GM12878 (cell line): ENCODE results near the gene PLCB4. TPM values are rescaled to one million over a fixed set of nuclear protein-coding genes. Genes with fewer than 3 reads are reported as not detected.

Source experiments
- ATAC-seq: fragments of 200-7000 bp; cut with Tn5 transposase; 3 replicates; pipeline ENCODE4 v1.9.1; 2020; ENCODE audit warnings: mild to moderate bottlenecking, moderate library complexity
- BruUV-seq: library from RNA; stranded (reverse); fragments of 400-500 nt; replicated peaks from 2 replicates; lab custom pipeline; 2021; lab: Mats Ljungman, UMichigan
- CTCF ChIA-PET: fragments of 300-600 bp; sonication (Branson Sonifier 250); formaldehyde crosslinking; extraction: SDS; loops from one replicate; lab custom pipeline; 2021; ENCODE audit warnings: inconsistent platforms; lab: Yijun Ruan, JAX
- POLR2A ChIA-PET: fragments of 350-600 bp; formaldehyde crosslinking; extraction: SDS; loops from one replicate; lab custom pipeline; 2021; ENCODE audit warnings: inconsistent platforms; lab: Charles Lee
- RAD21 ChIA-PET: fragments of 300-600 bp; sonication (Branson Sonifier 250); formaldehyde crosslinking; loops from one replicate; lab custom pipeline; 2023; ENCODE audit warnings: antibody characterized with exemption; ENCODE audit not compliant: unreplicated experiment; lab: Charles Lee
- SMC1A ChIA-PET: fragments of 300-600 bp; sonication (Branson Sonifier 250); formaldehyde crosslinking; loops from one replicate; lab custom pipeline; 2023; ENCODE audit not compliant: unreplicated experiment, uncharacterized antibody; lab: Charles Lee
- DNase-seq: peaks from one replicate; pipeline ENCODE4 v3.0.0-alpha.2; 2011; ENCODE audit warnings: low read depth, low spot score
- FAIRE-seq: peaks from 3 replicates; lab custom pipeline; 2011; peaks lifted over from hg19 to GRCh38; lab: Jason Lieb, UNC
- H2AFZ ChIP-seq: 2 replicates; pipeline ENCODE4 v1.6.0; 2011; ENCODE audit warnings: low read depth, low read length, control low read depth; ENCODE audit not compliant: control insufficient read depth
- H3K27ac ChIP-seq: 2 replicates; pipeline ENCODE4 v1.5.1; 2011; ENCODE audit warnings: control low read depth; ENCODE audit not compliant: control insufficient read depth, insufficient read depth
- H3K27me3 ChIP-seq, 2 experiments: replicated peaks in 1 of 2; 2 replicates each; pipeline versions ENCODE4 v1.6.0 to v1.6.1; 2011; ENCODE audit warnings: low read length in 1 of 2; ENCODE audit not compliant: control insufficient read depth in 2 of 2, insufficient read depth in 2 of 2
- H3K36me3 ChIP-seq, 2 experiments: 2 replicates each; pipeline ENCODE4 v1.5.1; 2011; ENCODE audit warnings: low read length in 1 of 2; ENCODE audit not compliant: control insufficient read depth in 2 of 2, insufficient read depth in 2 of 2
- H3K4me1 ChIP-seq: 2 replicates; pipeline ENCODE4 v1.6.1; 2011; ENCODE audit warnings: mild to moderate bottlenecking, low read length, moderate library complexity, mixed read lengths; ENCODE audit not compliant: control insufficient read depth, insufficient read depth
- H3K4me2 ChIP-seq: 2 replicates; pipeline ENCODE4 v1.6.0; 2011; ENCODE audit warnings: control low read depth; ENCODE audit not compliant: control insufficient read depth, insufficient read depth
- H3K4me3 ChIP-seq: fragments of 200-600 bp; sonication (generic); 2 replicates; pipeline ENCODE4 v1.5.1; 2016
- H3K79me2 ChIP-seq: 2 replicates; pipeline ENCODE4 v1.6.0; 2011; ENCODE audit warnings: low read length; ENCODE audit not compliant: control insufficient read depth, insufficient read depth
- H3K9ac ChIP-seq: 2 replicates; pipeline ENCODE4 v1.8.0; 2011; ENCODE audit warnings: low read length, control low read depth, mixed read lengths; ENCODE audit not compliant: control insufficient read depth, insufficient read depth
- H3K9me3 ChIP-seq: replicated peaks from 3 replicates; pipeline ENCODE4 v1.5.1; 2011; ENCODE audit warnings: mild to moderate bottlenecking, low read length; ENCODE audit not compliant: control insufficient read depth, insufficient read depth
- H4K20me1 ChIP-seq: 2 replicates; pipeline ENCODE4 v1.6.0; 2011; ENCODE audit not compliant: control insufficient read depth, insufficient read depth
- ATF3 ChIP-seq: IDR thresholded peaks from 2 replicates; pipeline ENCODE4 v1.6.1; 2011; ENCODE audit warnings: low read depth, mild to moderate bottlenecking, low read length, moderate library complexity, borderline replicate concordance; ENCODE audit errors: extremely low read depth
- GATAD2B ChIP-seq: fragments of 450-650 bp; conservative IDR thresholded peaks from 2 replicates; pipeline ENCODE4 v1.6.1; 2017; ENCODE audit warnings: low read depth, mild to moderate bottlenecking, moderate library complexity
- IRF3 ChIP-seq: fragments of 450-650 bp; IDR thresholded peaks from 2 replicates; pipeline ENCODE4 v1.6.1; 2014; ENCODE audit warnings: mild to moderate bottlenecking
- IRF5 ChIP-seq: fragments of 450-650 bp; IDR thresholded peaks from 2 replicates; pipeline ENCODE4 v1.6.1; 2017; ENCODE audit warnings: borderline replicate concordance
- KLF5 ChIP-seq: fragments of 450-650 bp; IDR thresholded peaks from 2 replicates; pipeline ENCODE4 v1.6.1; 2014; ENCODE audit warnings: mild to moderate bottlenecking; ENCODE audit not compliant: partially characterized antibody
- MXI1 ChIP-seq: fragments of 150-350 bp; IDR thresholded peaks from 2 replicates; pipeline ENCODE4 v1.6.1; 2011; ENCODE audit warnings: low read depth, mild to moderate bottlenecking, inconsistent platforms, low read length, improper control_type of control experiment
- PAX5 ChIP-seq: IDR thresholded peaks from 2 replicates; pipeline ENCODE4 v1.6.1; 2011; ENCODE audit warnings: low read depth, low read length, borderline replicate concordance
- RUNX3 ChIP-seq: IDR thresholded peaks from 2 replicates; pipeline ENCODE4 v1.6.1; 2012; ENCODE audit warnings: low read length, inconsistent platforms
- SUZ12 ChIP-seq: fragments of 200-600 bp; sonication (generic); IDR thresholded peaks from one replicate; pipeline ENCODE4 v1.6.1; 2018; ENCODE audit warnings: antibody characterized with exemption, mild to moderate bottlenecking; ENCODE audit not compliant: unreplicated experiment
- TCF12 ChIP-seq: IDR thresholded peaks from 2 replicates; pipeline ENCODE4 v1.6.1; 2011; ENCODE audit warnings: low read depth, mild to moderate bottlenecking, low read length
- USF1 ChIP-seq: IDR thresholded peaks from 2 replicates; pipeline ENCODE4 v1.6.1; 2011; ENCODE audit warnings: borderline replicate concordance, low read depth, mild to moderate bottlenecking, moderate library complexity, mixed read lengths, low read length; ENCODE audit not compliant: insufficient read depth; ENCODE audit errors: extremely low read length
- ZNF217 ChIP-seq: fragments of 450-650 bp; IDR thresholded peaks from 2 replicates; pipeline ENCODE4 v1.6.1; 2017; ENCODE audit warnings: antibody characterized with exemption, mild to moderate bottlenecking
- ZNF592 ChIP-seq: fragments of 450-650 bp; IDR thresholded peaks from 2 replicates; pipeline ENCODE4 v1.6.1; 2017; ENCODE audit warnings: mild to moderate bottlenecking, moderate library complexity
- WGBS: methylation state at CpG from one replicate; pipeline ENCODE4 v1.1.6; 2016; ENCODE audit warnings: low lambda C conversion rate; ENCODE audit not compliant: insufficient replicate concordance, insufficient coverage; ENCODE audit errors: missing lambda C conversion rate; 5-methylcytosine and 5-hydroxymethylcytosine counted together
- in situ Hi-C: fragments of 300-500 bp; cut with MboI; formaldehyde crosslinking; loops from 9 replicates; pipeline ENCODE4 v1.14.3; 2018; ENCODE audit warnings: mixed read lengths
- intact Hi-C: fragments of 100-400 bp; cut with micrococcal nuclease; formaldehyde crosslinking; loops from one replicate; pipeline ENCODE4 v1.14.2; 2022; ENCODE audit not compliant: unreplicated experiment
- polyA plus RNA-seq, 11 experiments: library from polyadenylated mRNA; depleted of rRNA in 4 of 11; unstranded in 6 of 11; stranded (reverse) in 5 of 11; fragments of >200 nt; fragmentation: Nextera tagmentation in 4 of 11; fragmentation: Illumina TruSeq in 1 of 11; extraction: Ambion mirVana in 4 of 11; extraction: Trizol in 1 of 11; gene quantifications; 1 replicate in 1 of 11; 2 replicates in 10 of 11; pipeline versions ENCODE4 v1.2.1 to v1.2.3, GENCODE V29; 2011 to 2016; ENCODE audit warnings: inconsistent platforms in 2 of 11, missing spikeins in 2 of 11, low read depth in 1 of 11
- total RNA-seq, 4 experiments: library from RNA; depleted of rRNA in 3 of 4; stranded (reverse); fragments of >200 nt in 3 of 4; fragmentation: Illumina TruSeq in 1 of 4; extraction: Trizol in 1 of 4; gene quantifications; 2 replicates each; pipeline versions ENCODE4 v1.2.1 to v1.2.3, GENCODE V29; 2013 to 2021

Gene PLCB4
- total and polyA plus RNA-seq, 10 of the 15 experiments (the other 5 are each of a cell fraction or from before 2014, with no cell fraction given) = not detected

- TF ChIP-seq GATAD2B (no peak), RUNX3 (no peak), IRF5 (no peak), TCF12 (no peak), ATF3 (no peak), USF1 (no peak), ZNF217 (no peak), PAX5 (no peak), MXI1 (no peak), KLF5 (no peak), IRF3 (no peak), SUZ12 (no peak), ZNF592 (no peak)
- CTCF ChIA-PET = no interaction called here
- RAD21 ChIA-PET = no interaction called here
- Histone ChIP-seq H3K9me3 (no peaks in the 10 kb centered on the region; the same call in 2 of the 3 replicates), H3K4me1 (peaks cover 51% of the 10 kb centered on the region), H4K20me1 (no peaks in the 10 kb centered on the region), H2AFZ (no peak overlapping the region; the same call in 1 of the 2 replicates), H3K79me2 (no peaks in the 10 kb centered on the region; the same call in 1 of the 2 replicates), H3K9ac (no peak overlapping the region; the same call in 1 of the 2 replicates), H3K27ac (0 out of 2 replicates have a peak overlapping the region, but pooled peaks have one; percentile 6), H3K4me2 (peak overlapping the region; percentile 12), H3K4me3 (peak overlapping the region; percentile 40; the same call in 1 of the 2 replicates), H3K27me3 (peaks cover 0 to 17% of the 10 kb centered on the region in 2 experiments; a peak in 3 of 4 replicates), H3K36me3 (no peaks in the 10 kb centered on the region)
- in situ Hi-C loops (no loop called here), intact Hi-C loops (no loop called here)
- no peak for ATAC-seq
- SMC1A ChIA-PET = no interaction called here
- POLR2A ChIA-PET = no interaction called here
- 33% methylated on average over 30 of the region's 30 CpGs for WGBS
- no peak for FAIRE-seq
- DNase-seq = no peak
- BruUV-seq = no TSS peak
Observed at GRCh38 chr20:9508696-9509178, 439.9 kb downstream of the PLCB4 start.
